GM12878 (cell line): ENCODE data around the gene IRF2. TPM values are rescaled to one million over a fixed set of nuclear protein-coding genes. Genes with fewer than 3 reads are reported as not detected.

Source experiments
- CHD4 ChIP-seq: fragments of 200-600 bp; sonication (generic); IDR thresholded peaks from 2 replicates; pipeline ENCODE4 v1.6.1; 2016; ENCODE audit warnings: mild to moderate bottlenecking
- EED ChIP-seq: sonication (generic); IDR thresholded peaks from 2 replicates; pipeline ENCODE4 v1.6.1; 2016; ENCODE audit warnings: antibody characterized with exemption, low read depth
- EZH2 ChIP-seq: IDR thresholded peaks from 2 replicates; pipeline ENCODE4 v1.6.1; 2012; ENCODE audit warnings: low read depth, mild to moderate bottlenecking, control low read depth, inconsistent platforms, low read length, borderline replicate concordance; ENCODE audit not compliant: control insufficient read depth
- GABPA ChIP-seq: IDR thresholded peaks from 2 replicates; pipeline ENCODE4 v1.6.1; 2014; ENCODE audit warnings: antibody characterized with exemption, low read depth, mild to moderate bottlenecking, inconsistent platforms
- IKZF2 ChIP-seq, 2 experiments: fragments of 450-650 bp; IDR thresholded peaks; 2 replicates each; pipeline ENCODE4 v1.6.1; 2017; ENCODE audit warnings: mild to moderate bottlenecking in 2 of 2, moderate library complexity in 2 of 2
- PML ChIP-seq: IDR thresholded peaks from 2 replicates; pipeline ENCODE4 v1.6.1; 2012; ENCODE audit warnings: low read length, inconsistent platforms
- TAF1 ChIP-seq: IDR thresholded peaks from 2 replicates; pipeline ENCODE4 v1.6.1; 2011; ENCODE audit warnings: mild to moderate bottlenecking, low read depth, low read length, borderline replicate concordance
- polyA plus RNA-seq, 11 experiments: library from polyadenylated mRNA; depleted of rRNA in 4 of 11; unstranded in 6 of 11; stranded (reverse) in 5 of 11; fragments of >200 nt; fragmentation: Nextera tagmentation in 4 of 11; fragmentation: Illumina TruSeq in 1 of 11; extraction: Ambion mirVana in 4 of 11; extraction: Trizol in 1 of 11; gene quantifications; 1 replicate in 1 of 11; 2 replicates in 10 of 11; pipeline versions ENCODE4 v1.2.1 to v1.2.3, GENCODE V29; 2011 to 2016; ENCODE audit warnings: inconsistent platforms in 2 of 11, missing spikeins in 2 of 11, low read depth in 1 of 11
- total RNA-seq, 4 experiments: library from RNA; depleted of rRNA in 3 of 4; stranded (reverse); fragments of >200 nt in 3 of 4; fragmentation: Illumina TruSeq in 1 of 4; extraction: Trizol in 1 of 4; gene quantifications; 2 replicates each; pipeline versions ENCODE4 v1.2.1 to v1.2.3, GENCODE V29; 2013 to 2021
- TF ChIP-seq, protein P1 (sequence below): IDR thresholded peaks from 2 replicates; pipeline ENCODE4 v1.6.1; 2012; ENCODE audit warnings: low read depth, low read length, improper control_type of control experiment
- TF ChIP-seq, protein P2 (sequence below): IDR thresholded peaks from 2 replicates; pipeline ENCODE4 v1.6.1; 2011; ENCODE audit warnings: low read depth, low read length, improper control_type of control experiment, borderline replicate concordance
- TF ChIP-seq, protein P3 (sequence below): fragments of 450-650 bp; IDR thresholded peaks from 2 replicates; pipeline ENCODE4 v1.6.1; 2016; ENCODE audit warnings: mild to moderate bottlenecking

IRF2 gene
- total and polyA plus RNA-seq, 10 of the 15 experiments (the other 5 are each of a cell fraction or from before 2014, with no cell fraction given), result 45.1 to 99.3 (median 58.9) TPM

DNA sequence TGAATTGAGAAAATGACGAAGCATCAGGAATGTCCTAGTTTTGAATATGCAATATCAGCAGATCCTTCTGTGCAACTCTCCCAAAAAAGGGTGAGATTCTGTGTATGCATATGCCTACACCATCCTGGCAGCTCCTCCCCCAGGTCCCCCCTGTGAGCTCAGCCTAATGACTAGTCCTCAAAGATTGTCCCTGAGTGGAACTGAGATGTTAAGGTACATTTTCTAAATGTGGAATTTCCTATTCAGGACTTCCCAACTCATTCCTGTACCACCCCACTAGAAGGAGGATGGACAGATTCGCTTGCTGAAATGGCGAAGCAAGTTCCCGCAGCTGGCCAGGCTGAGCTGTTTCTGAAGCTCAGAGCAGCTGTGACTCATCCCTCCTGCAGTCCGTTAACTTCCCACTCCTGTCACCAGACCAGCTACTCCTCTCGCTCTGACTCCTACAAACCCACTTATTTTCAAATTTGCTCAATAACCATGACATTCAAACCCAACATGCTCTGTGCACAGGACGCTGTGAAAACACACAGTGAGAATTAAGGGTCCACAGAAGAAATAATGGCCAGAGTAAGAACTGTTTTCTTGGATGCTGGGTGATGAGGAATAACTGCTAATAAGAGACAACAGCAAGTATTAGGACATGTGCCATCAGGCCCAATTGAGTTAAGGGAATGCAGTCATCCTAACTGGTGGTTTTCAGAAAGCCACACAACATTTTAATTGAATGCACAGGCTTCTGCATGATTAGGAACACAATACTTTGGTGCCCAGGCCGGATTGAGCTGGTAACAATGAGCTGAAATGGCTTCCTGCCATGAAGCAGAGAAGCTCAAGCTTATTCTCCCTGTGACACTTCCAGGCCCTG lies 40.0 kb upstream of the IRF2 start (continued):
- TF ChIP-seq, protein P1, sequence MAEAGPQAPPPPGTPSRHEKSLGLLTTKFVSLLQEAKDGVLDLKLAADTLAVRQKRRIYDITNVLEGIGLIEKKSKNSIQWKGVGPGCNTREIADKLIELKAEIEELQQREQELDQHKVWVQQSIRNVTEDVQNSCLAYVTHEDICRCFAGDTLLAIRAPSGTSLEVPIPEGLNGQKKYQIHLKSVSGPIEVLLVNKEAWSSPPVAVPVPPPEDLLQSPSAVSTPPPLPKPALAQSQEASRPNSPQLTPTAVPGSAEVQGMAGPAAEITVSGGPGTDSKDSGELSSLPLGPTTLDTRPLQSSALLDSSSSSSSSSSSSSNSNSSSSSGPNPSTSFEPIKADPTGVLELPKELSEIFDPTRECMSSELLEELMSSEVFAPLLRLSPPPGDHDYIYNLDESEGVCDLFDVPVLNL, result no peak
- TF ChIP-seq IKZF2 (IDR thresholded peaks at IDR 0.05), result peak; percentile 98 to 99
- TF ChIP-seq GABPA, result peak; percentile 83
- TF ChIP-seq CHD4, result no peak
- TF ChIP-seq EED, result peak; percentile 100
- peak; percentile 61; the same call in 1 of the 2 replicates for TF ChIP-seq TAF1
- TF ChIP-seq EZH2, result no peak
- TF ChIP-seq PML, result peak; percentile 96
- TF ChIP-seq, protein P2, sequence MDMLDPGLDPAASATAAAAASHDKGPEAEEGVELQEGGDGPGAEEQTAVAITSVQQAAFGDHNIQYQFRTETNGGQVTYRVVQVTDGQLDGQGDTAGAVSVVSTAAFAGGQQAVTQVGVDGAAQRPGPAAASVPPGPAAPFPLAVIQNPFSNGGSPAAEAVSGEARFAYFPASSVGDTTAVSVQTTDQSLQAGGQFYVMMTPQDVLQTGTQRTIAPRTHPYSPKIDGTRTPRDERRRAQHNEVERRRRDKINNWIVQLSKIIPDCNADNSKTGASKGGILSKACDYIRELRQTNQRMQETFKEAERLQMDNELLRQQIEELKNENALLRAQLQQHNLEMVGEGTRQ, result no peak
- TF ChIP-seq, protein P3, sequence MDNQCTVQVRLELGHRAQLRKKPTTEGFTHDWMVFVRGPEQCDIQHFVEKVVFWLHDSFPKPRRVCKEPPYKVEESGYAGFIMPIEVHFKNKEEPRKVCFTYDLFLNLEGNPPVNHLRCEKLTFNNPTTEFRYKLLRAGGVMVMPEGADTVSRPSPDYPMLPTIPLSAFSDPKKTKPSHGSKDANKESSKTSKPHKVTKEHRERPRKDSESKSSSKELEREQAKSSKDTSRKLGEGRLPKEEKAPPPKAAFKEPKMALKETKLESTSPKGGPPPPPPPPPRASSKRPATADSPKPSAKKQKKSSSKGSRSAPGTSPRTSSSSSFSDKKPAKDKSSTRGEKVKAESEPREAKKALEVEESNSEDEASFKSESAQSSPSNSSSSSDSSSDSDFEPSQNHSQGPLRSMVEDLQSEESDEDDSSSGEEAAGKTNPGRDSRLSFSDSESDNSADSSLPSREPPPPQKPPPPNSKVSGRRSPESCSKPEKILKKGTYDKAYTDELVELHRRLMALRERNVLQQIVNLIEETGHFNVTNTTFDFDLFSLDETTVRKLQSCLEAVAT, result peak; percentile 78; the same call in 1 of the 2 replicates
- TF ChIP-seq, all 136 proteins: peak for 75
